ENCODE measurements around the gene SYTL3.

Gene SYTL3

GRCh38 chr6:158807515-158808441 is 157.9 kb downstream of the SYTL3 start:
- no peak for TF ChIP-seq GATA3 (IDR thresholded peaks at IDR 0.05; ENCODE audit: low read depth, low read length)
- TF ChIP-seq GATA2 (IDR thresholded peaks at IDR 0.05; ENCODE audit: low read depth, low read length) = no peak

- TF ChIP-seq GATA3 (IDR thresholded peaks at IDR 0.05; ENCODE audit: low read depth, low read length) = no peak
- TF ChIP-seq GATA2 (IDR thresholded peaks at IDR 0.05; ENCODE audit: low read depth, low read length) = no peak
Measured at GRCh38 chr6:158808442-158808833, 158.6 kb downstream of the SYTL3 start.

GRCh38 chr6:158808941-158809678 is 159.3 kb downstream of the SYTL3 start:
- TF ChIP-seq GATA2 (IDR thresholded peaks at IDR 0.05; ENCODE audit: low read depth, low read length) (no peak), GATA3 (IDR thresholded peaks at IDR 0.05; ENCODE audit: low read depth, low read length) (no peak)

- TF ChIP-seq GATA2 (IDR thresholded peaks at IDR 0.05; ENCODE audit: low read depth, low read length) (no peak), GATA3 (IDR thresholded peaks at IDR 0.05; ENCODE audit: low read depth, low read length) (no peak)
Measured at GRCh38 chr6:158810155-158811095, 160.6 kb downstream of the SYTL3 start.

GRCh38 chr6:158812611-158813010 is 162.8 kb downstream of the SYTL3 start:
- TF ChIP-seq GATA3 (IDR thresholded peaks at IDR 0.05; ENCODE audit: low read depth, low read length) (no peak), GATA2 (IDR thresholded peaks at IDR 0.05; ENCODE audit: low read depth, low read length) (no peak)

GRCh38 chr6:158813032-158813431 is 163.2 kb downstream of the SYTL3 start:
- TF ChIP-seq GATA2 (IDR thresholded peaks at IDR 0.05; ENCODE audit: low read depth, low read length) (no peak), GATA3 (IDR thresholded peaks at IDR 0.05; ENCODE audit: low read depth, low read length) (no peak)

Measured in SH-SY5Y (cell line).